HepG2 (cell line): Measurements from ENCODE around the gene PTRHD1. TPM values are rescaled to one million over a fixed set of nuclear protein-coding genes. Genes with fewer than 3 reads are reported as not detected.

Experiments
- CBX5 ChIP-seq: sonication (generic); formaldehyde crosslinking; IDR thresholded peaks from 2 replicates; pipeline ENCODE4 v1.4.0; 2020; ENCODE audit warnings: missing genetic modification reagents, borderline replicate concordance
- EP300 ChIP-seq, 3 experiments: sonication (generic) in 1 of 3; formaldehyde crosslinking in 1 of 3; IDR thresholded peaks; 2 replicates each; pipeline versions ENCODE4 v1.5.1 to v1.6.1; 2011 to 2020; ENCODE audit warnings: low read depth in 2 of 3, low read length in 2 of 3, borderline replicate concordance in 1 of 3, improper control_type of control experiment in 1 of 3, mild to moderate bottlenecking in 1 of 3, missing genetic modification reagents in 1 of 3, moderate library complexity in 1 of 3
- HNRNPLL ChIP-seq: fragments of 200-400 bp; formaldehyde crosslinking; IDR thresholded peaks from 2 replicates; pipeline ENCODE4 v1.6.1; 2017; ENCODE audit warnings: mild to moderate bottlenecking, low read depth, low read length; ENCODE audit not compliant: poor library complexity, severe bottlenecking
- PPARG ChIP-seq: conservative IDR thresholded peaks from 2 replicates; pipeline ENCODE4 v1.6.1; 2016; ENCODE audit warnings: missing biosample characterization, missing genetic modification reagents
- RFX5 ChIP-seq: IDR thresholded peaks from 2 replicates; pipeline ENCODE4 v1.6.1; 2011; ENCODE audit warnings: low read depth, low read length, improper control_type of control experiment
- SRSF9 ChIP-seq: fragments of 200-400 bp; formaldehyde crosslinking; IDR thresholded peaks from 2 replicates; pipeline ENCODE4 v1.6.1; 2018; ENCODE audit warnings: borderline replicate concordance, mild to moderate bottlenecking, low read depth, low read length; ENCODE audit not compliant: insufficient read depth, poor library complexity, severe bottlenecking
- TEF ChIP-seq: sonication (generic); formaldehyde crosslinking; IDR thresholded peaks from 2 replicates; pipeline ENCODE4 v1.5.0; 2020; ENCODE audit warnings: missing genetic modification reagents
- TMF1 ChIP-seq: sonication (generic); formaldehyde crosslinking; IDR thresholded peaks from 2 replicates; pipeline ENCODE4 v1.8.1; 2022; ENCODE audit warnings: low read depth, missing genetic modification reagents
- ZBTB25 ChIP-seq: IDR thresholded peaks from 2 replicates; pipeline ENCODE4 v1.6.1; 2018; ENCODE audit warnings: missing genetic modification reagents
- ZFP36 ChIP-seq: fragments of 150-350 bp; IDR thresholded peaks from 2 replicates; pipeline ENCODE4 v1.6.1; 2018; ENCODE audit warnings: borderline replicate concordance, low read length, low read depth; ENCODE audit not compliant: partially characterized antibody
- ZNF142 ChIP-seq: sonication (generic); formaldehyde crosslinking; IDR thresholded peaks from 2 replicates; pipeline ENCODE4 v1.4.0; 2020; ENCODE audit warnings: missing genetic modification reagents
- ZNF33B ChIP-seq: sonication (generic); formaldehyde crosslinking; IDR thresholded peaks from 2 replicates; pipeline ENCODE4 v1.5.1; 2020; ENCODE audit warnings: mild to moderate bottlenecking, missing genetic modification reagents
- ZNF414 ChIP-seq: sonication (generic); formaldehyde crosslinking; IDR thresholded peaks from 2 replicates; pipeline ENCODE4 v1.5.0; 2020; ENCODE audit warnings: missing genetic modification reagents
- ZNF737 ChIP-seq: sonication (generic); formaldehyde crosslinking; IDR thresholded peaks from 2 replicates; pipeline ENCODE4 v1.5.0; 2020; ENCODE audit warnings: missing genetic modification reagents, mild to moderate bottlenecking, borderline replicate concordance
- ZNF75D ChIP-seq: sonication (generic); formaldehyde crosslinking; IDR thresholded peaks from 2 replicates; pipeline ENCODE4 v1.8.1; 2023; ENCODE audit warnings: missing genetic modification reagents, mild to moderate bottlenecking, borderline replicate concordance
- ZSCAN21 ChIP-seq: sonication (generic); formaldehyde crosslinking; IDR thresholded peaks from 2 replicates; pipeline ENCODE4 v1.8.0; 2022; ENCODE audit warnings: mild to moderate bottlenecking, missing genetic modification reagents, moderate library complexity, borderline replicate concordance
- polyA plus RNA-seq, 8 experiments: library from polyadenylated mRNA; depleted of rRNA in 3 of 8; stranded (reverse) in 7 of 8; unstranded in 1 of 8; fragments of >200 nt; fragmentation: Illumina TruSeq in 4 of 8; extraction: Trizol in 4 of 8; gene quantifications; 2 replicates each; pipeline versions ENCODE4 v1.2.1 to v1.2.3, GENCODE V29; 2011 to 2016; ENCODE audit warnings: low read depth in 4 of 8, missing spikeins in 1 of 8, mixed read lengths in 1 of 8; ENCODE audit not compliant: insufficient read depth in 1 of 8
- total RNA-seq, 5 experiments: library from RNA; depleted of rRNA; stranded (reverse); fragments of >200 nt; fragmentation: Illumina TruSeq; extraction: Trizol; gene quantifications; 2 replicates each; pipeline ENCODE4 v1.2.3, GENCODE V29; 2016; ENCODE audit warnings: low read depth in 1 of 5
- TF ChIP-seq, protein P1 (sequence below): sonication (generic); formaldehyde crosslinking; IDR thresholded peaks from 2 replicates; pipeline ENCODE4 v1.8.1; 2023; ENCODE audit warnings: missing genetic modification reagents, mild to moderate bottlenecking, borderline replicate concordance

Gene PTRHD1
- total and polyA plus RNA-seq, 2 of the 13 experiments (the other 11 are each of a cell fraction or from before 2014, with no cell fraction given), result 72.6 to 90.8 TPM

GRCh38 chr2:24792874-24793760, at the start of gene PTRHD1, which contains the start of gene CENPO (continued):
- peak; percentile 86 for TF ChIP-seq ZBTB25
- TF ChIP-seq CBX5 (CRISPR knock-in tag), result peak; percentile 37; the same call in 1 of the 2 replicates
- TF ChIP-seq RFX5, result no peak
- no peak for TF ChIP-seq ZNF75D
- TF ChIP-seq HNRNPLL, result peak; percentile 87
- TF ChIP-seq ZNF142, result peak; percentile 59; the same call in 1 of the 2 replicates
- TF ChIP-seq PPARG (CRISPR knock-in tag), result peak; percentile 18; the same call in 1 of the 2 replicates
- TF ChIP-seq ZFP36, result peak; percentile 16
- TF ChIP-seq TEF (CRISPR knock-in tag), result peak; percentile 57; the same call in 1 of the 2 replicates
- peak; percentile 50; the same call in 1 of the 2 replicates for TF ChIP-seq TMF1
- TF ChIP-seq SRSF9, result no peak
- TF ChIP-seq, protein P1, sequence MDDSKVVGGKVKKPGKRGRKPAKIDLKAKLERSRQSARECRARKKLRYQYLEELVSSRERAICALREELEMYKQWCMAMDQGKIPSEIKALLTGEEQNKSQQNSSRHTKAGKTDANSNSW, result no peak
- peak; percentile 73; the same call in 1 of the 2 replicates for TF ChIP-seq ZSCAN21 (CRISPR knock-in tag)
- peak in 1 of 2 experiments; percentile 19; a peak in 1 of 4 replicates for TF ChIP-seq EP300 (IDR thresholded peaks at IDR 0.05; ENCODE audit: low read depth in 2 of 2, low read length in 2 of 2)
- peak; percentile 53; the same call in 1 of the 2 replicates for TF ChIP-seq EP300 (CRISPR knock-in tag; IDR thresholded peaks at IDR 0.05; ENCODE audit: borderline replicate concordance)
- no peak for TF ChIP-seq ZNF33B
- TF ChIP-seq ZNF414, result peak; percentile 89
- no peak for TF ChIP-seq ZNF737 (CRISPR knock-in tag)
